UCSD-AML1 (cell line): ENCODE results near the gene ADCY2.

Experiments
- DNase-seq: peaks from one replicate; lab custom pipeline; 2025; ENCODE audit not compliant: unreplicated experiment; lab: John Stamatoyannopoulos, UW

Gene ADCY2

DNA sequence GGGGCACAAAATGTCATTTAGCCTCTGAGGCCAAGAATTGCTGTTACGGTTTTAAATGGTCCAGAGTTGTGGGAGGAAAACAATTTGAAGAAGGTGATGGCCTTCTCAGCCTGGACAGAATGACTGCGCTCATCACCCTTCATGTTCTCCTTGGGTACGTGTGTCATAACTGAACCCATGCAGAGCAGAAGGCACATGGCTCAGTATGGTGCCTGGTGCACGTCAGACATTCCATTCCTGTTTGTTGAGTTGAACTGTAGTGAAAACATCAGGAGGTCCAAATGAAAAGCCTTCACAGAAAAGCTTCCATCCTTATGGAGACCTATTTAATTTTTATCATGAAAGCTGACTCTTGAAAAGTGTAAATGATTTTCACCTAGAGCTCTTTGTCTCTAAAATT, 321.8 kb downstream of the ADCY2 start:
- DNase-seq = no peak

GRCh38 chr5:7728076-7728475, 332.1 kb downstream of the ADCY2 start:
- DNase-seq = no peak

GRCh38 chr5:7741415-7742065, 345.6 kb downstream of the ADCY2 start:
- no peak for DNase-seq

- DNase-seq = no peak
Measured at GRCh38 chr5:7742241-7742656, 346.3 kb downstream of the ADCY2 start.

GRCh38 chr5:7745882-7746610, 350.1 kb downstream of the ADCY2 start:
- peak; percentile 41 for DNase-seq

GRCh38 chr5:7747728-7748127, 351.8 kb downstream of the ADCY2 start:
- DNase-seq = no peak

GRCh38 chr5:7749626-7750025, 353.7 kb downstream of the ADCY2 start:
- no peak for DNase-seq

DNA sequence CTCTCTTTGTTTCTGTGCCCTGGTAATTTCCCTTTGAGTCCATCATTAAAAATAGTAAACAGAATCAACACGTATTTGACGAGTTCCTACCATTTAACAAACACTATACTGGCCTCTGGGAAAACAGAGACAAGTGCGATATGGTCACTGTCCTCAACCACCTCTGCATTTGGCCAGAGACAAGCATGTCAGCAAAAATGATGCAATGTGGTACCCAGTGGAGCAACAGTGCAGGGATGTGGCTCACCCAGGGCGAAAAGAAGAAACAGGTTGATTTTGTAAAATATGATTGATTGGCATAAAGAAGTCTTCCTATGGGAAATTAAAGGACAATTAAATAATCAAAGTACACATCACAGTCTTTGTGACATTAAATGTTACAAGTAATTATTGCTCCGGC, 355.9 kb downstream of the ADCY2 start:
- no peak for DNase-seq

GRCh38 chr5:7753181-7753580, 357.2 kb downstream of the ADCY2 start:
- DNase-seq = no peak

DNA sequence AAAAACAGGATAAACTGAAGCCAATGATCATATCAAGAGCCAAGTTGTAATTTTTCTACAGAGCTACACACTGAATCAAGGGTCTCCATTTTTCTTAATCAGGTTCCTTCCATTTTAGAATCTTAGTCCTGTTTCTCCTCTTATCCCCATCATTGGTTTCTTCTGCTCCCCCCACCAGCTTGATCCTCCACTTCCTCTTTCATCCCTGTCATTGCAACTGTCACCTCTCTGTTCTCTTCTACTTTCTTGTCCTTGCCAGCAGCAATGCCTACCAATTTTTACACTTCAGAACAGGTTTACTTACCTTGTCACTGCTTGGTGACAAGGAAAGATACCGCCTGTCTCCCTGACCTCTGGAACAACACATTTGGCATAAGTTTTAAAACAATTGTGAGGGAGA, 357.7 kb downstream of the ADCY2 start:
- DNase-seq = no peak

DNA sequence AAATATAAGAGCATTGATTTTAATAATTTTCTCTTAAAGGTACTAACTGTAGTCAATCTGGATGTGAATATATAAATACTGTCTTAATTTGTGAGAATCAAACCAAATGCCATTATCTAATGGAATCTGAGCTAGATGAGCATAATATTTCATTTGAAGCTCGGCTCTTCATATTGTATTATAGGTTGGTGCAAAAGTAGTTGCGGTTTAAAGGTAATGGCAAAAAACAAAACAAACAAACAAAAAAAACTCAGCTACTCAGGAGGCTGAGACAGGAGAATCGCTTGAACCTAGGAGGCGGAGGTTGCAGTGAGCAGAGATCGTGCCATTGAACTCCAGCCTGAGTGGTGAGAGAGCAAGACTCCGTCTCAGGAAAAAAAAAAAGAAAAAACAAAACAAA, 358.6 kb downstream of the ADCY2 start:
- DNase-seq = no peak

DNA sequence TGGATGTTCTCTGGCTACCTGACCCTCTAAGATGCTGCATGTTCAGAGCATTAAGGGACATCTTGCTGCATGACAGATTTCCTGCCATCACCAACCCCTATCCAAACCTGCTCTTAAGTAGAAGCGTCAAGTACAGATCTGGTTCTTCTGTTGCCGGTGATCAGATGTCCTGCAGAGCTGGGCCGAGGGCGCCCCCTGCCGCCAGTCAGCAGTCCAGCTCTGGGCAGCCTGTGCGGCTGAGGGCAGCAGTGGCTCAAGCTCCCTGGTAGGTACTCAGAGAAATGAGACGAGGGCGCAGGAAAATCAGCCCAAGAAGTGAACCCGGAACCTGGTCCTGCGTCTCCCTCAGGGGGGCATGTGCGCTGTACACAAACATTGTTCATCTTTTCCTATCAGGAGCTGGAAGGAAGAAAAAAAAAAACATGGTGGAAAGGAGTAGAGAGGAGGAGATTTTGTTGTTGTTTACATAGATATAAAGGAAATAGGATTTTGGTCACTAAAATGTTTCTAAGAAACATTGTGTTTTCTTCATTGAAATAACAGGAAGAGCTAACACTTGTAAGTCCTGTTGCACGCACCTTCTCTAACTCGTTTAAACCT, 359.2 kb downstream of the ADCY2 start:
- DNase-seq = peak; percentile 74

- no peak for DNase-seq
Measured at GRCh38 chr5:7755958-7756357, 360.0 kb downstream of the ADCY2 start.

GRCh38 chr5:7756453-7756852, 360.5 kb downstream of the ADCY2 start:
- DNase-seq = peak; percentile 71

DNA sequence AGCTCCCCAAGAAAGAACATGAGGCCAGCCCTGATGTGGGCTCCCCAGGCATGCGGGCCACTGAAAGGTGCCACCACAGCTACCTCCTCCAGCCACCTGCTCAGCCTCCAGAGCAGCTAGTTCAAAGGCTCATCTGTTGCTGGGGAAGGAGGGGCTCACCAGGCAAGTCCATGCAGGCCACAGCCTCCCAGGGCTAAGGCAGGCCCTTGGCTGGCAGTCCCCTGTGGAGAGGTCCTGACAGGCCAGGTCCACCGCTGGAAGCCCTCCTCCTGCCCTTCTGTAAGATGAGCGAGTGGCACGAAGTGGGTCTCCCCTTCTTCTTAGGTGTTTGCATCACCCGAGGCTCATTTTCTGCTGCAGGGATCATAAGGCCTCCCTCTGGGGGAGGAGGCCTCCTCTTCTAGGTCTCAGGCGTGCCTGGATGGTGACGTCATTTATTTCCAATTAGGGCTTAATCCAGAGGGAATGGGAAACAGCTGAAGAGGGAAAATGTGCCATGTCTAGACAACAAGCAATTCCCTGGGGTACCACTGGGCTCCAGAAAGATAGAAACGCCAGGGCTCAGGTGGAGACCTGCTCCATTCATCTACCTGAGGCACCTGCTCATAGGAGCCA, 363.4 kb downstream of the ADCY2 start:
- DNase-seq = no peak

DNA sequence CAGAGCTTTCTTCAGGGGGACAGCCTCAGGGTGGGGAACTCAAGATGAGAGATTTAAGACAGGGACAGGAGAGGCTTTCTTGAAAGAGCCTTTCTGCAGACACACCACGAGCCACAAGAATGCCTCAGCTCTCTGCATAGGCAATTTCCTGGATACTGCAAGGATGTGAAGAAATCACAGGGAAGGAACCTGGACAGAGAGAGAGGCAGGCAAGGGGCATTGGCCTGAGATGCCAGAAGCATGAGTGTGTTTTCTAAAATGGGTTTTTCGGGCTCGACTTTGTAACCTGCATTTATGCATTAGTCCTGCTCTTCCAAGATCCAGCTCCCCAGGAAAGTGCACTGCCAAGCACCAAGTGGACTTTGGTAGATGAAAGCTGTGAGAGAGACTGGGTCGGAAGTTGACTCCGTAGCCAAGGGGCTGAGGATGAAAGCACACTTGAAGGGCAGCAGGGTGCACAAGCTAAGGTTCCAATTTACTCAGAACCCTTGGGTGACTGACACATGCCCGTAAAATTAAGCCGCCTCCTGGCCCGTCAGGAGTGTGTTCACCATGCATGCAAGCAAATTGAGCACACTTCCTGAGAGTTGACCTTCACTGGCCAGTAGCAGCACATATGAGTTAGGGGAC, 364.1 kb downstream of the ADCY2 start:
- no peak for DNase-seq

DNA sequence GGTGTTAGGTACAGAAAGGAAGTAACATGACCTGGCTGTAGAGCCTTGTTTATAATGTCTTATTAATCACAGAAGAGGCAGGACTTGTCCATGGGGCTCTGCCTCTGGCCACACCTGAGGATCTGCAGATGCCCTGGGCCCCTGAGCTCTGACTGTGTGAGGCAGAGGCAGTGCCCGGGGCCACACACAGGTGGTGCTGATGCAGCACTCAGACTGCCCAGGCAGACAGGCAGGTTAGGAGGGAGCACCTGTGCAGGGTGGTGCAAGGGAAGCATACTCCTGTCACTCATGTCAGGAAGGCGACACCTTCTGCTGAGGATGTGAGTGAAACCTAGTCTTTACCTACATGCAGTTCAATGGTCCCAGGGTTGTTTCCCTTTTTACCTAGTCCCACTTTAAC, 366.3 kb downstream of the ADCY2 start:
- DNase-seq = no peak

- DNase-seq = no peak
Measured at GRCh38 chr5:7763621-7764072, 367.7 kb downstream of the ADCY2 start.

- DNase-seq = no peak
Measured at GRCh38 chr5:7764452-7764851, 368.5 kb downstream of the ADCY2 start.

DNA sequence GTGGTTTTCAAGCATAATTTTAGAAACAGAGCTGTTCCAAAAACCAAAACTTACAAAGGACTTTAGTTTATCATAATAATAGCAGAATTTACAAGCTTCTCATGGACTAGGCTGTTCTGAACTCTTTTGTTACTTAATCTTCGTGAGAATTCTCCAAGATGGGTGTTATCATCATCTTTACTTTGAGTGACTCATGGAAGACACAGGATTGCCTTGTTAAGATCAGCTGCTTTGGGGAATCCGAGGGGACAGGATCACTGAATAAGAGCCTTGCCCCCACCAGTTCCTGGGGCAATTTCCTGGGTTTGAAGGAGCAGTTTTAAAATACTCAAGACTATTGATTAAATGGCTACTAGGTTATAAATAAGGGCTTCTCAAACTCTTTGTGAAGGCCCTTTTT, 374.5 kb downstream of the ADCY2 start:
- no peak for DNase-seq

DNA sequence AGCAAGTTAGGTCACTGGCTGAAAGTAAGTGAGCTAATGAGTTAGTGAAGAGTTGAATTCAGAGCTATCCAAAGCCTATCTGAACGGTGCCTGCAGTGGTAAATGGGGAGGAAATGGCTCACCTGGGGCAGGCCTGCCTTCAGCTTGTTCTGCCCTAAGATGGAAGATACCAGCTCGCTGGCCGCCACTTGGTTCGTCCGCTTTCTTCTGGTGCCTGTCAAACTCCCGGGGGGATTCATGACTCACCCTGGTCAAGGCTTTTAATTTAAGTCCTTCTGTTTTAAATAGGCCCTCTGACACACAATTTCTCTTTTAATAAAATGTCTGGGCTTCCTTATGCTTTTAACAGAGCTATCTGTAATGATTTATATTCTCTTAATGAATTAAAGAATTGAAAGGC, 376.2 kb downstream of the ADCY2 start:
- no peak for DNase-seq
